PFSK-1 (cell line): ENCODE results near the gene CIDEA.
A peak's percentile ranks its signal among the peaks of the same experiment; 100 is the strongest.

Experiments
- FOXP2 ChIP-seq: optimal IDR thresholded peaks from 2 replicates; pipeline ENCODE3; 2011; ENCODE audit warnings: borderline replicate concordance, control low read depth, inconsistent platforms; ENCODE audit not compliant: insufficient read depth; ENCODE audit errors: extremely low read length, extremely low read depth
- POLR2AphosphoS5 ChIP-seq: IDR thresholded peaks from 2 replicates; pipeline ENCODE4 v1.6.1; 2012; ENCODE audit warnings: low read depth, mild to moderate bottlenecking, control low read depth, low read length, moderate library complexity
- SIN3A ChIP-seq: IDR thresholded peaks from 2 replicates; pipeline ENCODE4 v1.6.1; 2012; ENCODE audit warnings: mild to moderate bottlenecking, low read length, moderate library complexity, borderline replicate concordance; ENCODE audit not compliant: insufficient read depth
- TAF1 ChIP-seq: IDR thresholded peaks from 2 replicates; pipeline ENCODE4 v1.6.1; 2012; ENCODE audit warnings: low read length, control low read depth, borderline replicate concordance; ENCODE audit not compliant: insufficient read depth
- TF ChIP-seq, protein P1 (sequence below), 2 experiments: IDR thresholded peaks; 2 replicates each; pipeline versions ENCODE4 v1.6.1 to v1.8.0; 2011 to 2012; ENCODE audit warnings: low read depth in 2 of 2, low read length in 2 of 2, control low read depth in 1 of 2, inconsistent platforms in 1 of 2, mild to moderate bottlenecking in 1 of 2, moderate library complexity in 1 of 2; ENCODE audit not compliant: insufficient read depth in 1 of 2

CIDEA gene

DNA sequence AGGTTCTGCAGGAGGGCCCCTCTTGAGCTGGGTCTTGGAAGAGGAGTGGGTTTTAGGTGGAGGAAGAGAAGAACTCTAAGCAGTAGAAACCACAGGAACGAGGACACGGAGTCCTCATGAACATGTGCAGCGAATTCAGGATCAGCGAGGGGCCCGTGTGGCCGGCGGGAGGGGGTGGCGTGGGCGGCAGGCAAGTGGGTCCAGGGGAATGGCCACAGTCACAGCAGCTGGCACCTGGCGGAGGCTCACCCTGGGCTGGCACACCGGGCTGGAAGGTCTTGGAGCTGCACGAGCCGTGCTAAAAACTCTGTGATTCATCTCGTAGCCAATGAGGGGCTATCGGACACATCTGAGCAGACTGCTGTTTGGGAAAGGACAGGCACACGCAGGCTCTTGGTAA lies 18.0 kb upstream of the CIDEA start:
- TF ChIP-seq, protein P1, sequence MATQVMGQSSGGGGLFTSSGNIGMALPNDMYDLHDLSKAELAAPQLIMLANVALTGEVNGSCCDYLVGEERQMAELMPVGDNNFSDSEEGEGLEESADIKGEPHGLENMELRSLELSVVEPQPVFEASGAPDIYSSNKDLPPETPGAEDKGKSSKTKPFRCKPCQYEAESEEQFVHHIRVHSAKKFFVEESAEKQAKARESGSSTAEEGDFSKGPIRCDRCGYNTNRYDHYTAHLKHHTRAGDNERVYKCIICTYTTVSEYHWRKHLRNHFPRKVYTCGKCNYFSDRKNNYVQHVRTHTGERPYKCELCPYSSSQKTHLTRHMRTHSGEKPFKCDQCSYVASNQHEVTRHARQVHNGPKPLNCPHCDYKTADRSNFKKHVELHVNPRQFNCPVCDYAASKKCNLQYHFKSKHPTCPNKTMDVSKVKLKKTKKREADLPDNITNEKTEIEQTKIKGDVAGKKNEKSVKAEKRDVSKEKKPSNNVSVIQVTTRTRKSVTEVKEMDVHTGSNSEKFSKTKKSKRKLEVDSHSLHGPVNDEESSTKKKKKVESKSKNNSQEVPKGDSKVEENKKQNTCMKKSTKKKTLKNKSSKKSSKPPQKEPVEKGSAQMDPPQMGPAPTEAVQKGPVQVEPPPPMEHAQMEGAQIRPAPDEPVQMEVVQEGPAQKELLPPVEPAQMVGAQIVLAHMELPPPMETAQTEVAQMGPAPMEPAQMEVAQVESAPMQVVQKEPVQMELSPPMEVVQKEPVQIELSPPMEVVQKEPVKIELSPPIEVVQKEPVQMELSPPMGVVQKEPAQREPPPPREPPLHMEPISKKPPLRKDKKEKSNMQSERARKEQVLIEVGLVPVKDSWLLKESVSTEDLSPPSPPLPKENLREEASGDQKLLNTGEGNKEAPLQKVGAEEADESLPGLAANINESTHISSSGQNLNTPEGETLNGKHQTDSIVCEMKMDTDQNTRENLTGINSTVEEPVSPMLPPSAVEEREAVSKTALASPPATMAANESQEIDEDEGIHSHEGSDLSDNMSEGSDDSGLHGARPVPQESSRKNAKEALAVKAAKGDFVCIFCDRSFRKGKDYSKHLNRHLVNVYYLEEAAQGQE (IDR thresholded peaks at IDR 0.05; ENCODE audit: insufficient read depth in 1 of 2, low read depth in 2 of 2, low read length in 2 of 2): no peak
- no peak for TF ChIP-seq POLR2AphosphoS5
- TF ChIP-seq SIN3A: no peak
- no peak for TF ChIP-seq FOXP2
- no peak for TF ChIP-seq TAF1

DNA sequence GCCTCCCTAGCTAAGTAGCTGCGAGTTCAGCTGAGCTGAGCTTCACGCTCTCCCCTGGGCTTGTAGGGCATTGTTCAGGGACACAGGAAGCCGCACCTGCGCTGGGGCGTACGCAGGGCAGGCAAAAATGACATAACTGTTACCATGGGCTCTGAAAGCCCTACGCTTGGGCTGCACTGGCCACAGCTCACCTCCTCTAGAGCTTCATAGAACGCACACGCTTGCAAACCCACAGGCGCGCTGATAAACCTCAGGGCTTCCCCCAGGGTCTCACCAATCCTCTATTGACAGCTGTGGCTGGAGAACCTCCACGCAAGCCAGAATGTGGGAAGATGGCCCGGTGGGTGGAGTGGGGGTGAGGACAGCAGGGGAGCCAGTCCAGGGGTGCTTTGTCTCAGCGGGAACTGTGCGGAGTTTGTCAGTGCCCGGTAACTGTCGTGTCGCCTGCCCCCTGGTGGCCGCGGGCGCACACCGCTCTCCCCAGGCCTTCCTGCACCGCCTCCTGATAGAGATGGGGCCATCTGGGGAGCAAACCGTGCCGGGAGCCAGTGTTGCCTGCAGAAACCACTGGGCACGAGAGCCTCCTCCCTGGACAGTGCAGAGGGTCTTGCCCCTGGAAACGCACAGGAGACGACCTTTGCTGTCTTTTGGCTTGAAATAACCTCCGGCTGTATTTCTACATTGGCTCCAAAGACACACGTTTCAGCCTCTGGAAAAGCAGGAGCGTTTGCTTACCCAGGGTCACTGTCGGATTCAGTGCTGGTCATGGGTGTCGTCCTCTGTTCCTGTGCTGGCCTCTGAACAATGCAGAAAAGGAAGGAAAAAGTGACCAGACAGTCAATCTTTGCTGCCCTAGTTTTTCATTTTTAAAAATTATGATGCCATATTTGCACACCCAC lies 17.0 kb upstream of the CIDEA start:
- no peak for TF ChIP-seq POLR2AphosphoS5
- TF ChIP-seq SIN3A: no peak
- peak; percentile 47 for TF ChIP-seq FOXP2
- TF ChIP-seq TAF1: no peak
- TF ChIP-seq, protein P1 (IDR thresholded peaks at IDR 0.05; ENCODE audit: insufficient read depth in 1 of 2, low read depth in 2 of 2, low read length in 2 of 2): no peak

DNA sequence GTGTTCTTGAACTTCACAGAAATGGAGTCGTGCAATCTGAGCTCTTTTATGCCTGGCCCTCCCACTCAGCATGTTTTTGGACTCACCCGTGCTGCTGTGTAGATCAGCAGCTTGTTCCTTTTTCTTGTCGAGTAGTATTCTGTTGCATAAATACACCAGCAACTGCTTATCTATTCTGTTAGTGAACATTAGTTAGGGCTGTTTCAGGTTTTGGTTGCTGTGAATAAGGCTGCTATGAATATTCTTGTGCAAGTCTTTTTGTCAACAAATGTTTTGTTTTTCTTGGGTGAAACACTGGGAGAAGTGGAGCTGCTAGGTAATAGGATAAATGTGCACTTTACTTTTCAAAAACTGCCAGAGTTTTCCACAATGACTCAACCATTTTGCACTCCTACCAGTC lies 15.3 kb upstream of the CIDEA start:
- TF ChIP-seq POLR2AphosphoS5 (no peak), SIN3A (no peak), FOXP2 (no peak), TAF1 (no peak)
- TF ChIP-seq, protein P1 (IDR thresholded peaks at IDR 0.05; ENCODE audit: insufficient read depth in 1 of 2, low read depth in 2 of 2, low read length in 2 of 2): no peak

DNA sequence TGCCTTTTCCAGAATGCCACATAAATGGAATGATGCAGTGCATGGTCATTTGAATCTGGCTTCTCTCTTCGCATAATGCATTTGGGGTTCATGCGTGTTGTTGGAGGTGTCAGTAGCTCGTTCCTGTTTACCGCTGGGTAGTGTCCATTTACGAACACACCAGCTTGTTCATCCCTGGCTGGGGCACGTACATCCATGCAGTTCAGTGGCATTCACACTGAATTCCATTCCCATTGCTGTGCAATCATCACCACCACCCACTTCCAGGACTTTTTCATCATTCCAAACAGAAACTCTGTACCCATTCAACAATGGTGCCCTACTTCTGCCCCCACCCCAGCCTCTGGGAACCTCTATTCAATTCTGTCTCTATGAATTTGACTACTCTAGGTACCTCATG lies 14.7 kb upstream of the CIDEA start:
- no peak for TF ChIP-seq FOXP2
- TF ChIP-seq, protein P1 (IDR thresholded peaks at IDR 0.05; ENCODE audit: insufficient read depth in 1 of 2, low read depth in 2 of 2, low read length in 2 of 2): no peak
- TF ChIP-seq SIN3A: no peak
- TF ChIP-seq POLR2AphosphoS5: no peak
- TF ChIP-seq TAF1: no peak
